ENCODE data around the gene CRYBA4.

Gene CRYBA4

DNA sequence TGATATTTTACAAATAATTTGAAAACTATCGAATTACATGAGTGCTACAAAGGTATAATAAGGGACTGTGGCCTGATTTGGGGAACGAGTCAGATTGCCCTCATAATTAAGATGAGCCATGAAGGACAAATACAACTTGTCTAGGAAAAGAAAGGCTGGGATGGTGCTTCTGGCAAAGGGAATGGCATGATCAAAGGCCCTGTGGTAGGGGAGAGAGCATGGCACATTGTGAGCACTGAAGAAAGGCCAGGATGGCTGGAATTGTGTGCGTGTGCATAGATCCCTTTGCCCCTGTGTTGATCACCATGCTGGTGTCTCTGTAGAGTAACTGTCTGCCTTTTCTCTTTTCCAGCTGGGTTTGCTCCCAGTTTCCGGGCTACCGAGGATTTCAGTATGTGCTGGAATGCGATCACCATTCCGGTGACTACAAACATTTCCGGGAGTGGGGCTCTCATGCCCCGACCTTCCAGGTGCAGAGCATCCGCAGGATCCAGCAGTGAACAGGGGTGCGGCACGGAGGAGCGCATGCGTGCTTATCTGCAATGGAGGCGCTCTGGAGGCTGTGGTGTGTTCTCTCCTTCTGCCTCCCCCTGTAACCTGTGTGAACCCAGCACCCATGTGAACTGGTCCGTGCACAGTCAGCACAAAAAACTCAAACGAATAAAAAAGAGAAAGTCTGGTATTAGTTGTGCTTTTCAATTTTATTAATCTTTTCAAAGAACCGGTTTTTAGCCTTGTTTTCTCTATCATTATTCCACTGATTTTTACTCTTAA is 8.4 kb downstream of the CRYBA4 start:
- DNase-seq = no peak

DNA sequence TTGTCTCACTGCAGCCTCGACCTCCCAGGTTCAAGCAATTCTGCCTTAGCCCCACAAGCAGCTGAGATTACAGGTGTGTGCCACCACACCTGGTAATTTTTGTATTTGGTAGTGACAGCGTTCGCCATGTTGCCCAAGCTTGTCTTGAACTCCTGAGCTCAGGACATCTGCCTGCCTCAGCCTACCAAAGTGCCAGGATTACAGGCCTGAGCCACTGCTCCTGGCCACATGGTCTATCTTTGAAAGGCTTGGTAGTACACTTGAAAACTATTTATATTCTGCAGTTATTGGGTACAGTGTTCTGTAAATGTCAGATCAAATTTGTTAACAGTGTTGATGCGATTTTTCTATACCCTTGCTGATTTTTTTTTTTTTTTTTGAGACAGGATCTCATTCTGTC is 9.5 kb downstream of the CRYBA4 start:
- no peak for DNase-seq

DNA sequence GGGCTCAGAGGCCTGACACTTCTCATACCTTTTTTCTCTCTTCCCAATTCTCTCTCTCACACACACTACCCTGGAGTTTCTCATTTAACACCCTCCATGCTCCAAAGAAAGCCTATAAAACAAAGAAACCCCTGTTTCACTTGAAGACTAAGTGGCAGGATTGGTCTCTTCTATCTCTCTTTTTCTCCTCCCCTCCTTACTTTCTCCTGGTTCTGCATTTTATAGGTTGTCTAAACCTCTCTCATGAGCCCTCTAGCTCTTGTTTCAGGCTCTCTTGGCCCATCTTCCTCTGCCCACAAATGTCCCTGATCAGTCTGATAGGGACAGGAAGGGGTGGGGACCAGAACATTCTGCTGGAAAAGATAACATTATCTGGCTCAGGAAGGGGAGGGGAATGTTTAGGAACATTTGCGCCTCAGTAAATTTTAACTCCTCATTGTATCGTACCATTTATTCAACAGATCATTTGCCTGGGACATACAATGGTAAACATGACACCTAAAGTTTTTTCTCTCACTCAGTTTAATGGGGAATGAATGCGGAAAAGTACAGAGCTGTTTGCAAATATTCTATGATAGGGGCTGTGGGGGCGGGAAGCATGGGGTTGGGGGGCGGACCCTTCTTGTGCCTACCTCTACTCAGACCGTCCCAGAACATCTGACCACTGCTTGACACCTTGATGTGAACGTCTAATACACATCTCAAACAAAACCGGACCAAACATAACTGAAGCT is 10.8 kb downstream of the CRYBA4 start:
- no peak for DNase-seq

DNA sequence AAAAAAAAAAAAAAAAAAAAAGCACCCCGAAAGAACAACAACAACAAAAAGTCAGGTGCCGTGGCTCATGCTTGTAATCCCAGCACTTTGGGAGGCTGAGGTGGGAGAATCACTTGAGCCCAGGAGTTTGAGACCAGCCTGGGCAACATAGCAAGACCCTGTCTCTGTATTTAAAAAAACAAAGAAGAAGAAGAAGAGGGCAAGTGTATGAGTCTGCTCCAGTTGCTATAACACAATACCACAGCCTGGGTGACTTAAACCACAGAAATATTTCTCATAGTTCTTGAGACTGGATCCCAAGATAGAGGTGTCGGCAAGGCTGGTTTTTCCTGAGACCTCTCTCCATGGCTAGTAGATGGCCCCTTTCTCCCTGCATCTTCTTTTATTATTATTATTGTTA is 12.4 kb downstream of the CRYBA4 start:
- DNase-seq = no peak

DNA sequence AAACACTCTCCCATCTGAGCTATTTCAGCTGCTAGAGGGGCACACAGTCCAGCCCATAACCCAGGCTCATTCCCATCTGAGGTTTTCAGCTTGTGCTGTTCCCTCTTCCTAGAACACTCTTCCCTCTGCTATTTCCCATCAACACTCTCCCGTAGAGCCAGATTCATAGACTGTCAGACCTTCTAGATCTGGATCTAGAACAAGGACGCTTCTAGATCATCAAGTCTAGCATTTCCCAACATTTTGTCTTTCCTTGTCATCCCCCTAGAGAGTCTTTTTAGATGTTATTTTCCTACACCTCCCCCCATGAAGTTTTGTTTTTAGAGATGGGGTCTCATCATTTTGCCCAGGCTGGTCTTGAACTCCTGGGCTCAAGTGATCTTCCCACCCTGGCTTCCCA is 13.4 kb downstream of the CRYBA4 start:
- DNase-seq = no peak

DNA sequence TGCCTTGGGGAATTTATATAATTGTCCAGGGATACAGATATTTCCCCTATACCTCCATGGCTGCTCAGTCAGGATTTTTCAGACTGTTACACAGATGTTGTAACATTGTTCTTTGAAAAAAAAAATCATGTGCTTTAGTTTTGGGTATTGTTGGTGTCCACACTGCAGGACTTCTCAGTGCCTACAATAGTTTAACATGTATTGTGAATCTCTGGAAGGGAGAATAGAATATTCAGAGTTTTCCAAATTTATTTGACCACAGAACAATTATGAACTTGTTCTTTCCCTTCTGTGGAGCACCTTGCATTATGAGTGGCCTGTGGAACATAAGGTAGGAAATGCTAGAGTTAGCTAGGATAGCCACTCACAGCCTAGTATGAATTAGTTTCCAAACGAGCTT is 14.5 kb downstream of the CRYBA4 start:
- no peak for DNase-seq

DNA sequence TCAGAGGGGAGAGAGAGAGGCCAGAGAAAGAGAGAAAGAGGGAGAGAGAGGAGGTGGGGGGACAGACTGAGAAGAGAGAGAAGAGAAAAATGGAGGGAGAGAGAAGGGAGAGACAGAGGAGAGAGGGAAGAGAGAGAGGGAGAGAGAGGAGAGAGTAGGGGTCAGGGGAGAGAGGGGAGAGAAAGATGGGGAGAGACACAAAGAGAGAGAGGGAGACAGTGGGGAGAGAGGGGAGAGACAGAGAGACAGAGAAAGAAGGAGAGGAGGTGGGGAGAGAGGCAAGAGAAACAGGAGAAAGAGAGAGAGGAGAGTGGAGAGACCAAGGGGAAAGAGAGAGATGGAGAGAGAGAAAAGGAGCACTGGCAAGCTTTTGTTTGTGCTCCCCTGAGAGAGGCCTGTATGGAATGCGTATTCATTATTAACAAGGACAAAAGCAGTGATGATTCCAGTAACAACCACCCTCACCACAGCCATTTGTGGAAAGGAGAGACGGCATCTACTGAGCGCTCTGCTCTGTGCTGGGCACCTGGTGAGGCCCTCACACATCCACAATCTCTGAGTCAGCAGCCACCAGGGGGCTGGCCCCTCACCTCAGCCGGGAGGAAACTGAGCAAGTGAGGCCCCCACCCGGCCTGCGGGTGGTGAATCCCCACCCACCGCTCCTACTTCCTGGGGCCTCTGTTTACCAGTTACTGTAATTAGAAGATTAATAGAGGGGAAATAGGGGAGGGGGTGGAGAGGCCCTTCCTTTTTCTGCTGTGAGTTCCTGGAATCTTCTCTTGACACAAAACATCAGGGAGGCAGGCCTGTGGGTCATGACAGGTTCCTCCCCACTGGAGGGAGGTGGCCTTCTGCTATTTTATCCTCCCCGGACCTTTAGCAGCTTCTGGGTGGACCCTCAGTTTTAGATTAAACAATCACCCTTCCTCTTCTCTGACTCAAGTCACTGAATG is 21.0 kb downstream of the CRYBA4 start:
- DNase-seq = no peak

DNA sequence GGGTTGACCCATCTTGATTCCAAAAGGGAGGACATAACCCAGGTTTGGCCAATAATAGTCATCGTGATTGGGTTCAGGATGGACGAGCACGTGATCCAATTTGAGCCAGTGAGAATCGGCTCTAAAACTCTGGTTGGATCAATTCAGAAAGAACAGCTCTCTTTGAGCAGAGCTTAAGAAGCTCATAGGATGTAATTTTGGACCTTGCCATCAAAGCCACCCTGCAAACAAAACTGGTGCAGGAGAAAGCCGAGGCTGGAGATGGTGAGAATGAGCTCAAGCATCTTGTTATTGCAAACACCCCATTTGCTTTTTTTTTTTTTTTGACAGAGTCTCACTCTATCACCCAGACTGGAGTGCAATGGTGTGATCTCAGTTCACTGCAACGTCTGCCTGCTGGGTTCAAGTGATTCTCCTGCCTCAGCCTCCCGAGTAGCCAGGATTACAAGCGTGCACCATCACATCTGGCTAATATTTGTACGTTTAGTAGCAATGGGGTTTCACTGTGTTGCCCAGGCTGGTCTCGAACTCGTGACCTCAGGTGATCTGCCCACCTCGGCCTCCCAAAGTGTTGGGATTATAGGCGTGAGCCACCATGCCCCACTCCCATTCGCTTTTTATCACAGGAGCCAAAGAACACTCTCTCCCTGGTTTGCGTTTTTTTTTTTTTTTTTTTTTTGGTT is 21.8 kb downstream of the CRYBA4 start:
- DNase-seq = no peak

DNA sequence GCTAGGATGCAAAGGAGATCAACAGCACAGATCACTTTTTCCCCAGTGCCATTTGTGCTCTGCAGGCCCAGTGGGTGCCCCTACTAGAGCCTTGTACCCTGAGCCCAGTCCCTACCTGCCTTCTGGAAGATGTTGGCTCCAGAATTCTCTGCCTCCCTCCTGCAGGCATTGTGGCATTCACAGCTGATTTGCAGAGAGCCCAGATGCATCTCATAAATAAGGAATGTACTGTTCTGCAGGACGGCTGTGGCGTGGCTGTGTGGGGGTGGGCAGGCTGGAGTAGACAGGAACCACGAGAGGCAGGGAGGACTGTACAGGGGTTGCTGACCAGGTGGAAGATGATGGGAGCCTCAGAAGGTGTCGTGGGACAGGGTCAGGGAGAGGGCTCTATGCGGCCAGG is 24.4 kb downstream of the CRYBA4 start:
- DNase-seq = no peak

DNA sequence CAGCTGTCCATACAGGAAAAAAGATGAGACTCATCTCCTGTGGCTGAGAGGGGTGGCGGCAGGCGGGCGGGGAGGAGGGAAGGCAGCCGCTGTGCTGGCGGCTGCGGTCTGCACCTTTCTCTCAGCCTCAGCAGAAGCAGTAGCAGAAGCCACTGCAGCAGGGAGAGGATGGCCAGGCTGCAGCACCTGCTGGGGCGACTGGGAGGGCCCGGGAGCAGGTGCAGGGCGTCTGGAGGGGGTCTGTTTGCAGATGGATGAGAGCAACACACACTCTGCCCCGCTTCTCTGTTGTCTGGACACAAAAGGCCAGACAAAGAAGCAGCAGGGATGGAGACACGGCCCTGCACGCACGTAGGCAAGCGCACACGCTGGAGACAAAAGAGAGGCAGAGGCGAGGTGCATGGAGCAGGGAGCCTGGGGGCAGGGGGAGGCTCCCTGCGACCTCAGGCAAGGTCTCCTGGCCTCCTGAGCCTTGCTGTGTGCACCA is 26.3 kb downstream of the CRYBA4 start:
- DNase-seq = no peak

DNA sequence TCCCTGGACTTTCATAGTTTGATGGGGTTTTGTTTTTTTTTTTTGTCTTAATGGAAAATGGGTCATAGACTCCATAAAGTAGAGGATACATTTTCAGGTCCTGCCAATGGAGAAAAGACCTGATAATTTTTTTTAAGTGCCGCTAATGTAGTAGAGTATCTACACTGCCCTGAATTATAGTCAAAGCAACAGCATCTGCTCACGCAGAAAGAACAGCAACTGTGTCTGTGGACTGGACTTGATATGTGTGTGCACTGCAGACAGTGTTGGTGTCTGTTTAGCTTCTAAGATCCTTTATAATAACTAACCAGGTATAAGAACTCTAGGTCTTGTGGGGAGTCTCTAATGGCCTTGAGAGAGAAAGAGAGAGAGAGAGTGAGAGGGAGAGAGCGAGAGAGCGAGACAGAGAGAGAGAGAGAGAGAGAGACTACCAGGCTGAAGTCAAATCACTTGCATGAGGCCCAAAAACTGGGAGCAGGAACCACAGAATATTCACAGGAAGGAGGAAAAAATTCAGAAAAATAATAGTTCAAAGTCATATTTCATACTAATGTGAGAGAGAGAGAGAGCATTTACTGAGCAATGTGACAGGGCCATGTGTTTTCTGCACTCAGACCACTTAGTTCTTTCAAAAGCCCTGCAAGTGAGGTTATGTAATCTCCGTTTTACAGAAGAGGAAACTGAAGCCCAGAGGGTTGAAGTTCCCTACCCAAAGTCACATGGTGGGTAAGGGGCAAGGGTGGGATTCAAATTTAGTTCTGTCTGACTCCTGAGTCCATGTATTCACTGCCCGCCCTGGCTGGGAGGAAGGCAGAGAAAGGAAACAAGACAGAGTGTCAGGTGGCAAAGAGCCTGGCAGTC is 27.0 kb downstream of the CRYBA4 start:
- DNase-seq = no peak

DNA sequence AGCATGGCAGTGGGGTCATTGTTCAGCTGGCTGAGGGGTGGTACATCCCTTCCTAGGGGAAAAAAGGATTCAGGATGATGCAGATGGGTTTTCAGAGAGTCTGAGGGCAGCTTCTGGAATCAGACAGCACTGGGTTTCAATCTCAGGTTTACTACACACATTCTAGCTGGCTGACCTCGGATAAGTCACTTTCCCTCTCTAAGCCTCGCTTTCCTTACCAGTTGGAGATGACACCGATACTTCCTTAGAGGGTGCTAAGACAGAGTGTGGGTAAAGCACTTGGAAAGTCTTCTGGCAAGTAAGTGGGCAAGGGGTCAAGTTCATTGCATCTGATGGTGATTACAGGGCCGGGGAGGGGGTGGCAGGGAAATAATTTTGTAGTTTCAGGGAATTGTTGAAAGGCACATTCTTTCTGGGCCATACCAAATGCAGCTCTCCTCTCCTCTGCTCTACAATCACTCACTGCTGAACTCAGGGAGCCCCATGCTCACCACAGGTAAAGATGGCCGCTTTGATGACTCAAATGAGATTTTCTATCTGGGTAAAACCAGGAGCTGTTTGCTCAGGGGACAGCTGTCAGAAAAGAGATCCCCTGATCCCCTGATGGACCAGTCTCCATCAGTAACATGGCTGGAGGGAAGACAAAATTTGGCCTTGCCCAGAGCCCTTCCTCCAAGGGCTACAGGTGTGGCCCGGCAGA is 29.1 kb downstream of the CRYBA4 start:
- no peak for DNase-seq

DNA sequence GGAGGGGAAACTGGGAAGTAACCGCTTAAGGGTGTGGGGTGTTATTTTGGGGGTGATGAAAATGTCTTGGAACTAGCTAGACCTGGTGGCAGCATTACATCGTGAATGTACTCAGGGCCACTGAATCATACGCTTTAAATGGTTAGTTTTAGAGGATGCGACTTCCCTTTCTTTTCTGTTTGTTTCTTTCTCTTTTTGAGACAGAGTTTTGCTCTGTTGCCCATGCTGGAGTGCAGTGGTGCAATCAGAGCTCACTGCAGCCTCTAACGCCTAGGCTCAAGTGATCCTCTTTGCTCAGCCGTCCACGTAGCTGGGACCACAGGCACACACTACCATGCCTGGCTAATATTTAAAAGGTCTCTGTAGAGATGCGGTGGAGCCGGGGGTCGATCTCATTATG is 30.1 kb downstream of the CRYBA4 start:
- DNase-seq = no peak

DNA sequence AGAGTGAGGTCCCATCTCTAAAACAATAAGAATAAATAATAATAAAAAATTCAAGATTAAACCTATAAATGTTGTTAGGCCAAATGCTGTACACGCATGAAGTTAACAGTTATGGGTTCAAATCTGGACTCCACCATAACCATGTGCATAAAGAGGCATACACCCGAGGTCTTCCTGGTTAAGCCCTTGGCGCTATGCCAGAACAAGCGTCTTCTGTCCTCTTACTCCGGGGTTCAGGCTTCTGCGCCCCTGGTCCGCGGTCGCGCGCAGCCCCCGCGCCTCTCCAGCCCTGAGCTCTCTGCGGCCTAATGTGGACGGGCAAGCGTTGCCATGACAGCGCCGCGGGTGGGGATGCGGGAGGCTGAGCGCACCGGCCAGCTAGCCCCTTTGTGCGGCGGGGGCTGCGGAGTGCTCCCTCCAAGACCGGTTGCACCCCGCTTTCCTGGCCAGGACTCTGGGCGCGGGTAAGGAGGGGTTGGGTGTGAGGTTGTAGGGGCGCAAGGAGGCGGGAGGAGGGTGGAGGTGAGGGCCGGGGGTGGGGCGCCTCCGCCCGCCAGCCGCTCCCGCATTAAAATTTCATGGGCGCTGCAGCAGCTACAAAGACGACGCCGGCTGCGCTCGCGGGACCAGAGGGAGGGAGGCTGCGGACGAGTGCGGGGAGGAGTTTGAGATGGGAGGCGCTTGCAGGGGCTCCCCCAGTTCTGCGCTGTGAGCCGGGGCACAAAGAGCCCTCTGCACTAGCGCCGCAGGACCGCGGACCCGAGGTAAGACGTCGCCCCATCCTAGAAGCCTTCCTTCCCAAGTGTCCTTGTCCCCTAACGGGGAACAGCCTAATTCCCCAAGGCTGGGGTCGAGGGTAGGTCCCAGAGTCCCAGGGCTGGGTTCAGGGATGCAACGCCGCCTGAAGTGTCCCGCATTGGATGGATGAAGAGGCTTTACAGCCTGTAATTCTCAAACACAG is 35.4 kb downstream of the CRYBA4 start, which contains the start of gene MIAT:
Gene MIAT (plus strand): TSS at position 698 of the 961 bp plus-strand sequence.
- DNase-seq = no peak

DNA sequence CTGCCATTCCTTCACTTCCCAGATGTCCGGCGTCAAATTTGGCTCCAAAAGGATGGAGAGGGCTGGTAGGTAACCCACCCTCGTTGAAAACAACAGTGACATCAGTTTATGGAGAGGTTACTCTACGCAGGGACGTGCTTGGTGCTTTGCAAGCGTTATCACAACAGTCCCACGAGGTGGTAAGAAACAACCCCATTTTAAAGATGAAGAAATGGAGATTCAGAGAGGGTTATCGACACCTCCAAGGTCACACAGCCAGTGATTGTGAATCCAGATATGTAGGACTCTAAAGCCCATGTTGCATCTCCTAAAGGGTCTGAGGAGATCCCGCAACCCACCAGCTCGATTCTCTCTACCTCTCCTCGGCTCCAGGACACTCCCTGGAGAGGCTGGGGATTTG is 36.4 kb downstream of the CRYBA4 start:
- no peak for DNase-seq

DNA sequence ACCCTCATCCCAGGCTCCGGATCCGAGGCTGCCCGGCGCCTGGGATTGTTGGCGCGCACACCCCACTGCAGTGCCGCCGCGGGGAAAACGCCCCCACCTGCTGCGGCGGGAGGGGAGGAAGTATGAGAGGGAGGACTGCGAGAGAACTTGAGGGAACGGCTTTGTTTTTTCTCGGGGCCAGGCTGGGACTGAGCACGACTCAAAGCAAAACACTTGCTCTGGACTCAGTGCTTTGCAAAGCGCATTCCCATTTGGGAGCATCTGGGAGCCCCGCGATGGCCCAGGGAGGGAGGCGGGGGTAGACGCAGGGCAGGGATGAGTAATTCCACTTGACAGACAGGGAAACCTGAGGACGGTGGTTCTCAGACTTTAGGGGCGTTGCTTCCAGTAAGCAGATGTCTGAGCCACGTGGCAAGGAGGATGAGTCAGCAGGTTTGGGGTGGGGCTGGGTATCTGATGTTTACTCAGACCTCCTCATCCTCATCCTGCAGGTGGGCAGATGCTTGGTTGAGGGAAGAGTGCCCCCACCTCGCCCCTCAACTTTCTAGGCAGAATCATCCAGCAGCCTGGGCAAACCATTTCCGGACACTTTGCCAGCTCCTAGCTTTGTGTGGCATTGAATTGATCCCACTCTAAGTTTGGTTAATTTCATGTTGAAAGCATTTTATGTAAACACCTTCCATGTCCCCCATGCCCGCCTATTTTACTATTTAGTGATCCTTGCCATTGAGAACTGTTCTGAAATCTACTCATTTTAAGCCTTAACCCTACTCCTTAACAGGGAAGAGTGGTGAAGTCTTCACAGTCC is 37.1 kb downstream of the CRYBA4 start:
- DNase-seq = peak; percentile 78

DNA sequence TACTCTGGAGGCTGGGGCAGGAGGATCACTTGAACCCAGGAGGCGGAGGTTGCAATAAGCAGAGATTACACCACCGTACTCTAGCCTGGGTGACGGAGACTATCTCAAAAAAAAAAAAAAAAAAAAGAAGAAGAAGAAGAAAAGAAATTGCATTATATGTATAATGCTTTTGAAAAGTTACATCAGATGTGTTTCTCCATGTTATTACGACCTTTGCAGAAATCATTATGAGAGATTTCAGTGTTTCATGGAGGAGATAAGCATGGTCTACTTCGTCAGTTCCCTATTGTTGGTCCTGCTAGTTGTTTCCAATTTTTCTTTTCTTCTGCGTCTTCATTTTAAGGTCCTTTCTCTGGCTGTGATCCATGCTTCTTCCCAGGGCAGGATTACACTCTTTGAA is 38.6 kb downstream of the CRYBA4 start:
- DNase-seq = no peak

DNA sequence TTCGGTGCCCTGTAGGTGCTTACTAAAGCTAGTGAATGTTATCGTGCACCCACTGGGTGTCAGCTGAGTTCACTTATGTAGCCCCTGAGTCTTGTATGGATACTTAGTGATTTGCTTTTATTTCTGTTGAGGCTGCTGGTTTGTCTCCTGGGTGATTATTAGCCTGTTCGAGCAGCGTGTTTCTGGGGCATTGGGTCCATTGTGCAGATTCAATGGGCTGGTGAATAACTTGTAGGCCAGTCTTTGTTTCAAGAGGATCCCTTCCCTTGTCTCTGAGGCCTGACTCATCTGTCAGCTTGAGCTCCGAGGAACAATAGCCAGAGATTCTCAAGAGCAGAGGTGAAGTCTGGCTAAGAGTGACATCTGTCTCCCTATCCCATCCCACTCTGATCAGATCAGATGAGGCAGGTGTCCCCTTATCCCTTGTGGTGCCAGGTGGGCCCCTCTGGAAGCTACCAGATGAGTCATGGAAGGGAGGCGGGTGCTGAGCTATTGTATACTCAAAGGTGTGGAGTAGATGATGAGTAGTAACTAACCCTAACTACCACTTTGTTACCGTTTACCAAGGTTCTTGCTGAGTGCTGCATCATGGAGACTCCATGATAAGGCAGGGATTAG is 39.3 kb downstream of the CRYBA4 start:
- DNase-seq = no peak

All from NCI-H226 (cell line).